Osteoblast (primary cell): Measurements from ENCODE around the gene ARSK. TPM values are rescaled to one million over a fixed set of nuclear protein-coding genes. Genes with fewer than 3 reads are reported as not detected.

ENCODE experiments used
- DNase-seq: peaks from one replicate; pipeline ENCODE4 v3.0.0; 2011; ENCODE audit warnings: low spot score, mixed read lengths; ENCODE audit not compliant: insufficient read length; ENCODE audit errors: missing footprints
- H2AFZ ChIP-seq: 2 replicates; pipeline ENCODE4 v1.6.0; 2011; ENCODE audit warnings: mild to moderate bottlenecking, low read length
- H3K27ac ChIP-seq: 2 replicates; pipeline ENCODE4 v1.5.1; 2011; ENCODE audit warnings: mild to moderate bottlenecking, low read depth, low read length, moderate library complexity
- H3K27me3 ChIP-seq: 2 replicates; pipeline ENCODE4 v1.6.0; 2012; ENCODE audit warnings: mild to moderate bottlenecking, control low read depth, inconsistent platforms, low read length, moderate library complexity; ENCODE audit not compliant: insufficient read depth
- H3K36me3 ChIP-seq: 2 replicates; pipeline ENCODE4 v1.5.1; 2011; ENCODE audit warnings: mild to moderate bottlenecking, low read length, control low read depth, moderate library complexity; ENCODE audit not compliant: insufficient read depth
- H3K4me1 ChIP-seq: 2 replicates; pipeline ENCODE4 v1.5.1; 2011; ENCODE audit warnings: mild to moderate bottlenecking, low read length, control low read depth, moderate library complexity; ENCODE audit not compliant: insufficient read depth
- H3K4me2 ChIP-seq: 2 replicates; pipeline ENCODE4 v1.6.0; 2011; ENCODE audit warnings: mild to moderate bottlenecking, low read length; ENCODE audit not compliant: insufficient read depth
- H3K4me3 ChIP-seq: fragments of 200-600 bp; sonication (generic); 3 replicates; pipeline ENCODE4 v1.5.1; 2012; ENCODE audit warnings: mild to moderate bottlenecking, low read length, inconsistent platforms; ENCODE audit not compliant: insufficient read depth
- H3K79me2 ChIP-seq: 2 replicates; pipeline ENCODE4 v1.6.0; 2012; ENCODE audit warnings: mild to moderate bottlenecking, low read length, control low read depth, inconsistent platforms; ENCODE audit not compliant: insufficient read depth
- H3K9me3 ChIP-seq: 2 replicates; pipeline ENCODE4 v1.5.1; 2011; ENCODE audit warnings: low read depth, low read length, control low read depth
- H4K20me1 ChIP-seq: 2 replicates; pipeline ENCODE4 v1.6.0; 2012; ENCODE audit warnings: mild to moderate bottlenecking, low read length, control low read depth; ENCODE audit not compliant: insufficient read depth
- CTCF ChIP-seq: IDR thresholded peaks from 2 replicates; pipeline ENCODE4 v1.5.1; 2011; ENCODE audit warnings: mild to moderate bottlenecking, low read depth, low read length, moderate library complexity; ENCODE audit errors: extremely low read depth
- total RNA-seq: library from RNA; depleted of rRNA; stranded (reverse); fragments of >200 nt; gene quantifications from 2 replicates; pipeline ENCODE4 v1.2.3, GENCODE V29; 2012

The ARSK gene
- total RNA-seq, 1 donor: 10.5 TPM

- no peaks in the 10 kb centered on the region for H3K27me3 ChIP-seq
- DNase-seq: no peak
- no peak for TF ChIP-seq CTCF
Observed at GRCh38 chr5:95623706-95624105, 68.8 kb downstream of the ARSK start.

GRCh38 chr5:95624368-95624767 is 69.5 kb downstream of the ARSK start:
- Histone ChIP-seq H3K9me3 (no peaks in the 10 kb centered on the region), H3K79me2 (no peaks in the 10 kb centered on the region), H4K20me1 (no peaks in the 10 kb centered on the region), H3K4me3 (no peak overlapping the region), H3K36me3 (no peaks in the 10 kb centered on the region), H3K27ac (no peak overlapping the region), H2AFZ (no peak overlapping the region), H3K27me3 (no peaks in the 10 kb centered on the region), H3K4me2 (no peak overlapping the region), H3K4me1 (peaks cover 14% of the 10 kb centered on the region)
- no peak for TF ChIP-seq CTCF
- no peak for DNase-seq

More at GRCh38 chr5:95623706-95624105, 68.8 kb downstream of the ARSK start:
- H2AFZ ChIP-seq: no peak overlapping the region
- peaks cover 15% of the 10 kb centered on the region for H3K4me1 ChIP-seq
- H3K4me2 ChIP-seq: no peak overlapping the region
- no peaks in the 10 kb centered on the region for H4K20me1 ChIP-seq
- no peaks in the 10 kb centered on the region for H3K79me2 ChIP-seq
- H3K27ac ChIP-seq: no peak overlapping the region
- H3K36me3 ChIP-seq: no peaks in the 10 kb centered on the region
- H3K9me3 ChIP-seq: no peaks in the 10 kb centered on the region
- no peak overlapping the region for H3K4me3 ChIP-seq

GRCh38 chr5:95626701-95627100 is 71.8 kb downstream of the ARSK start:
- Histone ChIP-seq H4K20me1 (no peaks in the 10 kb centered on the region), H3K4me2 (no peak overlapping the region), H3K4me1 (peaks cover 12% of the 10 kb centered on the region), H3K4me3 (no peak overlapping the region), H3K27me3 (no peaks in the 10 kb centered on the region), H2AFZ (no peak overlapping the region), H3K9me3 (no peaks in the 10 kb centered on the region), H3K79me2 (no peaks in the 10 kb centered on the region), H3K36me3 (no peaks in the 10 kb centered on the region), H3K27ac (no peak overlapping the region)
- no peak for DNase-seq
- TF ChIP-seq CTCF: no peak

DNA sequence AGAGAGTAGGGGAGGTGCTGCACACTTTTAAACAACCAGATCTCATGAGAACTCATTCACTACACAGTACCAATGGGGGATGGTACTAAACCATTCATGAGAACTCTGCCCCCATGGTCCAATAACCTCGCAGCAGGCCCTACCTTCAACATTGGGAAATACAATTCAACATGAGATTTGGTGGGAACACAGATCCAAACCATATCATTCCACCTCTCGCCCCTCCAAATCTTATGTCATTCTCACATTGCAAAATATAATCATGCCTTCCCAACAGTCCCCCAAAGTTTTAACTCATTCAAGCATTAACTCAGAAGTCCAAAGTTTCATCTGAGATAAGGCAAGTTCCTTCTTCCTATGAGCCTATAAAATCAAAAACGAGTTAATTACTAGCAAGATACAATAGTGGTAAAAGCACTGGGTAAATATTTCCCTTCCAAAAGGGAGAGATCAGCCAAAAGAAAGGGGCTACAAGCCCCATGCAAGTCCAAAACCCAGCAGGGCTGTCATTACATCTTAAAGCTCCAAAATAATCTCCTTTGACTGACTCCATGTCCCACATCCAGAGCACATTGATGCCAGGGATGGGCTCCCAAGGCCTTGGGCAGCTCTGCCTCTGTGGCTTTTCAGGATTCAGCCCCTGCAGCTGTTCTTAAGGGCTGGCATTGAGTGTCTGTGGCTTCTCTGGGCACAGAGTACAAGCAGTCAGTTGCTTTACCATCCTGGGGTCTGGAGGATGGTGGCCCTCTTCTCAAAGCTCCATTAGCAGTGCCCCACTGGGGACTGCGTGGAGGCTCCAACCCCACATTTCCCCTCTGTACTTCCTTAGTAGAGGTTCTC is 73.3 kb downstream of the ARSK start:
- no peak overlapping the region for H3K4me3 ChIP-seq
- H4K20me1 ChIP-seq: no peaks in the 10 kb centered on the region
- no peaks in the 10 kb centered on the region for H3K9me3 ChIP-seq
- no peak overlapping the region for H3K27ac ChIP-seq
- H3K36me3 ChIP-seq: no peaks in the 10 kb centered on the region
- no peak overlapping the region for H3K4me2 ChIP-seq
- DNase-seq: no peak
- H3K79me2 ChIP-seq: no peaks in the 10 kb centered on the region
- no peak overlapping the region for H2AFZ ChIP-seq
- no peaks in the 10 kb centered on the region for H3K27me3 ChIP-seq
- peaks cover 20% of the 10 kb centered on the region for H3K4me1 ChIP-seq
- no peak for TF ChIP-seq CTCF
